B cell (primary cell): Measurements from ENCODE around the gene SYNE2. TPM values are rescaled to one million over a fixed set of nuclear protein-coding genes. Genes with fewer than 3 reads are reported as not detected.

Source experiments
- ATAC-seq: fragments of 200-7000 bp; cut with Tn5 transposase; one replicate; pipeline ENCODE4 v1.10.0; 2021; ENCODE audit warnings: low read depth, mild to moderate bottlenecking, moderate number of reproducible peaks, moderate library complexity
- CTCF ChIA-PET: fragments of 350-600 bp; sonication (Branson Sonifier 250); formaldehyde crosslinking; loops from one replicate; lab custom pipeline; 2021; ENCODE audit warnings: antibody characterized with exemption, inconsistent platforms; lab: Charles Lee
- POLR2A ChIA-PET: fragments of 350-600 bp; sonication (Branson Sonifier 250); formaldehyde crosslinking; loops from one replicate; lab custom pipeline; 2021; ENCODE audit warnings: antibody characterized with exemption; lab: Charles Lee
- DNase-seq: peaks from one replicate; pipeline ENCODE4 v3.0.0; 2013
- H2AFZ ChIP-seq: 2 replicates; pipeline ENCODE4 v1.6.1; 2012; ENCODE audit warnings: mild to moderate bottlenecking, low read depth, low read length; ENCODE audit not compliant: insufficient read depth, poor library complexity, severe bottlenecking
- H3K27ac ChIP-seq, 2 donors: 1 replicate in 1 of 2; 2 replicates in 1 of 2; pipeline ENCODE4 v1.5.1; 2012 to 2013; ENCODE audit warnings: low read length in 2 of 2, mild to moderate bottlenecking in 2 of 2, moderate library complexity in 1 of 2
- H3K27me3 ChIP-seq, 4 experiments: fragments of 200-600 bp in 1 of 4; sonication (generic) in 1 of 4; replicated peaks in 1 of 4; 1 replicate in 2 of 4; 2 replicates in 2 of 4; pipeline versions ENCODE4 v1.6.1 to v1.7.0; 2013 to 2016; ENCODE audit warnings: low read length in 3 of 4, mild to moderate bottlenecking in 2 of 4, mixed read lengths in 1 of 4, moderate library complexity in 1 of 4; ENCODE audit not compliant: insufficient read depth in 4 of 4, control insufficient read depth in 3 of 4; ENCODE audit errors: control extremely low read depth in 1 of 4
- H3K36me3 ChIP-seq, 2 experiments: replicated peaks in 1 of 2; 1 replicate in 1 of 2; 2 replicates in 1 of 2; pipeline versions ENCODE4 v1.6.1 to v1.7.1; 2013; ENCODE audit warnings: low read length in 1 of 2; ENCODE audit not compliant: insufficient read depth in 2 of 2, control insufficient read depth in 1 of 2; ENCODE audit errors: control extremely low read depth in 1 of 2, extremely low read depth in 1 of 2
- H3K4me1 ChIP-seq, 2 donors: fragments of 200-600 bp in 1 of 2; sonication (generic) in 1 of 2; 1 replicate in 1 of 2; 2 replicates in 1 of 2; pipeline versions ENCODE4 v1.5.1 to v1.6.1; 2013 to 2017; ENCODE audit warnings: low read length in 2 of 2; ENCODE audit not compliant: control insufficient read depth in 2 of 2, insufficient read depth in 2 of 2
- H3K4me2 ChIP-seq: replicated peaks from 2 replicates; pipeline ENCODE3; 2012; ENCODE audit warnings: mild to moderate bottlenecking, low read depth, low read length; ENCODE audit not compliant: poor library complexity, severe bottlenecking
- H3K4me3 ChIP-seq, 5 experiments: fragments of 200-600 bp in 1 of 5; sonication (generic) in 1 of 5; 1 replicate in 3 of 5; 2 replicates in 2 of 5; pipeline versions ENCODE4 v1.5.1 to v1.7.0; 2011 to 2016; ENCODE audit warnings: low read length in 4 of 5, mild to moderate bottlenecking in 4 of 5, low read depth in 2 of 5, control low read depth in 1 of 5, moderate library complexity in 1 of 5; ENCODE audit not compliant: insufficient read depth in 1 of 5; ENCODE audit errors: control extremely low read depth in 1 of 5, extremely low read depth in 1 of 5
- H3K79me2 ChIP-seq: fragments of 200-600 bp; sonication (generic); one replicate; pipeline ENCODE4 v1.6.0; 2016; ENCODE audit warnings: low read length; ENCODE audit not compliant: control insufficient read depth, insufficient read depth
- H3K9ac ChIP-seq: fragments of 200-600 bp; sonication (generic); 2 replicates; pipeline ENCODE4 v1.6.1; 2017; ENCODE audit warnings: mild to moderate bottlenecking, low read length, moderate library complexity
- H3K9me3 ChIP-seq, 3 donors: one replicate each; pipeline versions ENCODE4 v1.6.1 to v1.7.1; 2013; ENCODE audit warnings: low read length in 2 of 3; ENCODE audit not compliant: control insufficient read depth in 2 of 3, insufficient read depth in 1 of 3; ENCODE audit errors: control extremely low read depth in 1 of 3
- H4K20me1 ChIP-seq: 2 replicates; pipeline ENCODE4 v1.6.0; 2012; ENCODE audit warnings: mild to moderate bottlenecking, low read length; ENCODE audit not compliant: insufficient read depth, control insufficient read depth, poor library complexity, severe bottlenecking
- H3K27ac Mint-ChIP-seq: one replicate; pipeline ENCODE4 v1.8.0; 2021; ENCODE audit warnings: mixed read lengths
- H3K27me3 Mint-ChIP-seq: one replicate; pipeline ENCODE4 v1.8.0; 2021; ENCODE audit warnings: mixed read lengths
- H3K4me1 Mint-ChIP-seq: one replicate; pipeline ENCODE4 v1.8.0; 2021; ENCODE audit warnings: mixed read lengths
- H3K4me3 Mint-ChIP-seq: one replicate; pipeline ENCODE4 v1.8.0; 2021; ENCODE audit warnings: mixed read lengths
- H3K9me3 Mint-ChIP-seq: one replicate; pipeline ENCODE4 v1.8.0; 2022; ENCODE audit warnings: mixed read lengths; ENCODE audit not compliant: insufficient read depth
- CTCF ChIP-seq: fragments of 200-600 bp; IDR thresholded peaks from one replicate; pipeline ENCODE4 v1.8.0; 2022; ENCODE audit warnings: antibody characterized with exemption, mild to moderate bottlenecking
- EZH2 ChIP-seq: IDR thresholded peaks from 2 replicates; pipeline ENCODE4 v1.6.1; 2012; ENCODE audit warnings: borderline replicate concordance, low read depth, mild to moderate bottlenecking, moderate library complexity, low read length; ENCODE audit not compliant: insufficient read depth, poor library complexity, severe bottlenecking
- WGBS: methylation state at CpG from one replicate; pipeline ENCODE4 v1.1.5; 2013; ENCODE audit warnings: missing lambda C conversion rate; ENCODE audit not compliant: insufficient coverage; 5-methylcytosine and 5-hydroxymethylcytosine counted together
- intact Hi-C: fragments of 100-400 bp; cut with micrococcal nuclease; formaldehyde crosslinking; loops from one replicate; pipeline ENCODE4 v1.10.0; 2022
- polyA plus RNA-seq: library from polyadenylated mRNA; depleted of rRNA; stranded (reverse); fragments of >200 nt; gene quantifications from 2 replicates; pipeline ENCODE4 v1.2.3, GENCODE V29; 2012
- total RNA-seq, 2 donors: library from RNA; stranded (reverse); fragments of 120-200 nt in 1 of 2; gene quantifications; 1 replicate in 1 of 2; 2 replicates in 1 of 2; pipeline versions ENCODE4 v1.2.3 to v1.2.4, GENCODE V29; 2013 to 2022

The SYNE2 gene
- total and polyA plus RNA-seq, 2 donors (not counting 1 experiment from before 2014, with no cell fraction given) = 39.5 to 105 TPM

GRCh38 chr14:64232095-64232838, 379.5 kb downstream of the SYNE2 start:
- H3K27me3 ChIP-seq = no peaks in the 10 kb centered on the region
- CTCF ChIA-PET = interaction anchor here (0.7 to 3.5 kb wide), 4 partner anchors 10 to 106 kb away, joined by 3 to 13 read pairs (median 6); no protein-coding TSS in a partner anchor
- WGBS = 70% methylated on average over 6 of the region's 9 CpGs
- no peak for TF ChIP-seq CTCF
- no peak for TF ChIP-seq EZH2
- Mint-ChIP-seq H3K9me3 (no peaks in the 10 kb centered on the region), H3K4me3 (peak overlapping the region; percentile 73), H3K27ac (peak overlapping the region; percentile 96), H3K4me1 (peaks cover 56% of the 10 kb centered on the region), H3K27me3 (no peaks in the 10 kb centered on the region)
- H3K4me3 ChIP-seq = no peak overlapping the region
- DNase-seq (peak; percentile 31), ATAC-seq (peak; percentile 7)
- no peaks in the 10 kb centered on the region for H4K20me1 ChIP-seq
- intact Hi-C loops = no loop called here
- no peak overlapping the region for H2AFZ ChIP-seq
- H3K4me2 ChIP-seq = no peak overlapping the region
- no peaks in the 10 kb centered on the region for H3K79me2 ChIP-seq
- H3K9ac ChIP-seq = no peak overlapping the region
- H3K9me3 ChIP-seq = no peaks in the 10 kb centered on the region
- H3K36me3 ChIP-seq = peaks cover 3 to 6% of the 10 kb centered on the region in 2 experiments
- POLR2A ChIA-PET = interaction anchor here (0.5 to 2.5 kb wide), 6 partner anchors 13 to 483 kb away, joined by 3 to 10 read pairs (median 6); no protein-coding TSS in a partner anchor
- H3K4me1 ChIP-seq = peaks cover 49 to 53% of the 10 kb centered on the region in 2 donors
- H3K27ac ChIP-seq = no peak overlapping the region

GRCh38 chr14:64232944-64233343, 380.1 kb downstream of the SYNE2 start:
- POLR2A ChIA-PET = interaction anchor here (0.5 kb wide), 1 partner anchor 12 kb away, joined by 10 read pairs; no protein-coding TSS in a partner anchor
- WGBS = 98% methylated on average over 9 of the region's 9 CpGs

More at GRCh38 chr14:64232944-64233343, 380.1 kb downstream of the SYNE2 start:
- Histone ChIP-seq H3K4me2 (no peak overlapping the region), H3K36me3 (peaks cover 0 to 5% of the 10 kb centered on the region in 2 experiments), H3K9ac (no peak overlapping the region), H3K79me2 (no peaks in the 10 kb centered on the region), H3K27me3 (no peaks in the 10 kb centered on the region), H3K9me3 (no peaks in the 10 kb centered on the region), H3K4me1 (peaks cover 52 to 56% of the 10 kb centered on the region in 2 donors), H3K27ac (no peak overlapping the region), H2AFZ (no peak overlapping the region), H3K4me3 (no peak overlapping the region), H4K20me1 (no peaks in the 10 kb centered on the region)
- DNase-seq = no peak
- CTCF ChIA-PET = interaction anchor here (0.7 to 6.2 kb wide), 6 partner anchors 10 to 105 kb away, joined by 3 to 60 read pairs (median 6); partner anchors contain the start of gene ESR2
- no peak for ATAC-seq
- intact Hi-C loops = no loop called here
- Mint-ChIP-seq H3K27me3 (no peaks in the 10 kb centered on the region), H3K4me3 (peak overlapping the region; percentile 73), H3K9me3 (no peaks in the 10 kb centered on the region), H3K4me1 (peaks cover 60% of the 10 kb centered on the region), H3K27ac (peak overlapping the region; percentile 96)
- TF ChIP-seq CTCF = no peak
- no peak for TF ChIP-seq EZH2
